Lower lobe of right lung (tissue), 2 donors: ENCODE measurements around the gene PRODH. TPM values are rescaled to one million over a fixed set of nuclear protein-coding genes. Genes with fewer than 3 reads are reported as not detected.
"Not testable (repeated sequence)": the region's sequence is repeated elsewhere in the genome, so short reads cannot be mapped to it uniquely, and the experiment has no call there.

Source experiments
- ATAC-seq, 2 donors: fragments of 200-7000 bp; cut with Tn5 transposase; one replicate each; pipeline ENCODE4 v1.9.1; 2020 to 2022; ENCODE audit warnings: mild to moderate bottlenecking in 2 of 2, moderate library complexity in 2 of 2
- DNase-seq: peaks from one replicate; pipeline ENCODE4 v3.0.0-alpha.2; 2020
- H3K27ac ChIP-seq: fragments of 200-600 bp; one replicate; pipeline ENCODE4 v1.8.0; 2022
- H3K27me3 ChIP-seq: fragments of 200-600 bp; one replicate; pipeline ENCODE4 v1.8.0; 2022; ENCODE audit warnings: low read depth
- H3K36me3 ChIP-seq: fragments of 200-600 bp; one replicate; pipeline ENCODE4 v1.8.0; 2022; ENCODE audit warnings: mild to moderate bottlenecking
- H3K4me1 ChIP-seq: fragments of 200-600 bp; one replicate; pipeline ENCODE4 v1.8.0; 2022
- H3K4me3 ChIP-seq: fragments of 200-600 bp; one replicate; pipeline ENCODE4 v1.8.0; 2022; ENCODE audit warnings: mild to moderate bottlenecking
- H3K9me3 ChIP-seq: fragments of 200-600 bp; one replicate; pipeline ENCODE4 v1.8.0; 2022
- CTCF ChIP-seq: fragments of 200-600 bp; IDR thresholded peaks from one replicate; pipeline ENCODE4 v1.8.0; 2022; ENCODE audit warnings: antibody characterized with exemption, mild to moderate bottlenecking
- intact Hi-C: fragments of 100-400 bp; cut with DNase I; formaldehyde crosslinking; loops from one replicate; pipeline ENCODE4 v1.11.0; 2022
- total RNA-seq: library from RNA; stranded (reverse); fragmentation: NEBNext Ultra II Directional; extraction: Animal tissue kit (Norgen Biotek cat#: 25700); gene quantifications from one replicate; pipeline ENCODE4 v1.2.1, GENCODE V29; 2021
- donor health status: DM: no; HTN: yes; CAD: no; lungs with severe emphysema.

Gene PRODH
- total RNA-seq, 1 donor from 2014 or later = 33.9 TPM

GRCh38 chr22:18970176-18970947, 34.3 kb upstream of the PRODH start:
- no peaks in the 10 kb centered on the region for H3K9me3 ChIP-seq
- H3K4me1 ChIP-seq = peaks cover 8% of the 10 kb centered on the region
- intact Hi-C loops = no loop called here
- H3K27me3 ChIP-seq = peaks cover 30% of the 10 kb centered on the region
- no peak overlapping the region for H3K27ac ChIP-seq
- no peak for TF ChIP-seq CTCF
- ATAC-seq (peak; percentile 25 to 36), DNase-seq (no peak)
- no peaks in the 10 kb centered on the region for H3K36me3 ChIP-seq
- H3K4me3 ChIP-seq = peak overlapping the region; percentile 58

DNA sequence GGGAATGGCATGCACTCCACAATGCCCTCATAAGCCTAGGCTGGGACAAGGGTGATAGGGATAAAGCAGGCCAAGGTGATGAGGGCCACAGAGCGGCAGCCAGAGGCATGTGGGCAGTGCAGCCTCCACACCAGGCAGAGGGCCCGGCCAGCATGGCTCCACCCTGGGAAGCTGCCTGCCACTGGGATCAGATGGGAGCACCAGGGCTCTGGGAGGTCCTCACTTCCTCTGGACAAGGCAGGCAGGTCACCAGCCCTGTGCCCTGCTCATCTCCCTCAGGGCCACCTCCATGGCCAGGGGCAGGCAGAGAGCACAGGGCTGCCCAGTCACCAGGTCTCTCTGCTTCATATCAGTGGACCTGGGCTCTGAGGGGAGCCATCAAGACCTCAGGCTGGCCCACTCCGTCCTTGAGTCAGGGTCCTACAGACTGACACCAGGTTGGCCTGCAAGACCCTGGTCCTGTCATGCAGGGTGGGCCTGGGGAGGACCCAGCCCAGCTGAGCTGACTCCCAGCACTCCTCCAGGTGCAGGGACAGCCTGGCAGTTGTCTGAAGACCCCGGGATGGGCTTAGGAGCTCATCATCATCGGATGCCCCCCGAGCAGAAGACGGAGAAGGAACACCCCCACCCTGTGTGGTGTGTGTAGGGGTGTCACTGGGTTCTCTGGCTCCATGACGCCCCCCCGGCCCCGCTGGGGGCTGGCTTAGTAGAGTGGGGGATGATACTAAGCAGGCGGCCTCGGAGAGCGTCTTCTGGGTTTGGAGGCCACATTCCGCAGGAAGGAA, 33.3 kb upstream of the PRODH start:
- DNase-seq = peak; percentile 24
- intact Hi-C loops, ATAC-seq, H3K4me1 ChIP-seq, H3K27ac ChIP-seq, H3K9me3 ChIP-seq, H3K4me3 ChIP-seq, H3K36me3 ChIP-seq: not testable (repeated sequence)
- peaks cover 30% of the 10 kb centered on the region for H3K27me3 ChIP-seq

DNA sequence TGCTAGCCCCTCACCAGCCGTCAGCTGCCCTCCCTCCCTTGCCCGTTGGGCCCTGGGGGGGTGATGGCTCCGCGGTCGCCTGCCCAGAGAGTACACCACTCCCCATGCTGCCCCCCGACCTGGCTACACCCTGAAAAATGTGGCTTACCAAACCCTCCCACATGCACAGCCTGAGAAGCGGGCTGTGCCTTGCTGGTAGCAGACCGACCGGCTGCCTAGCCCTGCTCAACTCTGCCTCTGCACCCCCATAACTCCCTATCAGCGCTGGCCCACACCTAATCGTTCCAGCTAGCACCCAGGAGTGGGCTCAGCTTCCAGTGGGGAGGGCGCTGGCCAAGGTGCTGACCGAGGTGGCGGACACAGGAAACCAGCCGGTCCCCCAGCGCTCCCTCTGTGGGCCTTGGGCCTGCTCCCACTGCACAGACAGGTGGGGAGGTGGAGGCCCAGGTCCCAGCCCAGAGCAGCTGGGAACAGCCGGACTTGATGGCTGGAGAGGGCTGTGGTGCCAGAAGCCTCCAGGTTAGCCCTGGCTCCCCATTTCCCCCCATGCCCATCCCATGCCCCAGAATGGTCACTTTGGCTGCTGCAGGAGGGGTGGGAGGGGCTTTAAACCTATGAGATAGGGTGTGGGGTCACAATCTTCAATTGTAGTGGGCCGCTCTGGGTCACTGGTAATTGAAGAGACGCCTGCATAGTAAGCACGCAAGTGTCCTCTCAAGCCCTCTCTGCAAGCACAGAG, 32.1 kb upstream of the PRODH start:
- intact Hi-C loops = no loop called here
- DNase-seq = peak; percentile 52
- no peaks in the 10 kb centered on the region for H3K36me3 ChIP-seq
- no peak overlapping the region for H3K4me3 ChIP-seq
- H3K4me1 ChIP-seq = peaks cover 8% of the 10 kb centered on the region
- no peak overlapping the region for H3K27ac ChIP-seq
- no peak for TF ChIP-seq CTCF
- no peaks in the 10 kb centered on the region for H3K9me3 ChIP-seq
- peaks cover 30% of the 10 kb centered on the region for H3K27me3 ChIP-seq
- peak in 1 of 2 donors; percentile 30 for ATAC-seq

GRCh38 chr22:18967391-18968010, 31.4 kb upstream of the PRODH start:
- H3K9me3 ChIP-seq, H3K27ac ChIP-seq, intact Hi-C loops, H3K4me1 ChIP-seq, H3K36me3 ChIP-seq, H3K4me3 ChIP-seq: not testable (repeated sequence)
- DNase-seq (peak; percentile 49), ATAC-seq (peak in 1 of 2 donors; percentile 34)
- H3K27me3 ChIP-seq = peaks cover 30% of the 10 kb centered on the region

DNA sequence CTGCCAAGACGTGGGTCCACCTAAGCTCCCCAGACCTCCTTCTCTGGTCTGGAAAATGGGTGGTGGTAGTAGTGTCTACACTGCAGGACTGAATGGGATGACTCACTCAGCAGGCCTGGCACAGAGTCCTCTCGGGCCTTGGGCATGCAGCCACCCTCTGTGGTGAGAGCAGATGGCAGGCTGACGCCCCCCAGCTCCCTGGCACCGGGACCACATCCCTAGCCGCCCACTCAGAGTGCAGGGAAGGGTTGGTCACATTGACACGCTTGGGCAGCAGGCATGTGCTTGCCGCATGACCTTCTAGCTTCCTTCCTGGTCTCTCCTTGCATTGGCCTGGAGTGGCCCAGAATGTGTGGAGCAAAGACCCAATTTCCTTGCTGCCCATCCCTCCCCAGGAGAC, 30.7 kb upstream of the PRODH start:
- intact Hi-C loops = no loop called here
- no peak for TF ChIP-seq CTCF
- ATAC-seq (no peak), DNase-seq (peak; percentile 35)
- H3K4me1 ChIP-seq = peaks cover 8% of the 10 kb centered on the region
- no peaks in the 10 kb centered on the region for H3K9me3 ChIP-seq
- no peaks in the 10 kb centered on the region for H3K36me3 ChIP-seq
- H3K27me3 ChIP-seq = peaks cover 27% of the 10 kb centered on the region
- H3K4me3 ChIP-seq = no peak overlapping the region
- H3K27ac ChIP-seq = no peak overlapping the region
